Frontal cortex (tissue), 4 donors: ENCODE results near the gene TMEM214. TPM values are rescaled to one million over a fixed set of nuclear protein-coding genes. Genes with fewer than 3 reads are reported as not detected.
"Not testable (repeated sequence)": the region's sequence is repeated elsewhere in the genome, so short reads cannot be mapped to it uniquely, and the experiment has no call there.

Experiments
- DNase-seq, 2 donors: peaks; one replicate each; pipeline ENCODE4 v3.0.0; 2012; ENCODE audit warnings: low spot score in 2 of 2
- FAIRE-seq: peaks from 2 replicates; lab custom pipeline; 2012; peaks lifted over from hg19 to GRCh38; lab: Jason Lieb, UNC
- total RNA-seq: library from RNA; depleted of rRNA; stranded (reverse); fragments of >200 nt; gene quantifications from one replicate; pipeline ENCODE4 v1.2.3, GENCODE V29; 2014
- donor health status: control.
- donor health status: control.
- donor health status: control.

TMEM214 gene
- total RNA-seq, 1 donor from 2014 or later, result 7.7 TPM

GRCh38 chr2:27059141-27059820 is 26.5 kb downstream of the TMEM214 start:
- FAIRE-seq (no peak), DNase-seq (no peak)

GRCh38 chr2:27060323-27060722 is 27.6 kb downstream of the TMEM214 start:
- no peak for DNase-seq
- FAIRE-seq, result no peak

- FAIRE-seq (no peak), DNase-seq (no peak)
Observed at GRCh38 chr2:27065128-27065527, 32.4 kb downstream of the TMEM214 start.

- DNase-seq (no peak), FAIRE-seq (no peak)
Observed at GRCh38 chr2:27067385-27067784, 34.6 kb downstream of the TMEM214 start.

GRCh38 chr2:27069436-27069835 is 36.7 kb downstream of the TMEM214 start:
- DNase-seq, result no peak
- no peak for FAIRE-seq

GRCh38 chr2:27069961-27070618 is 37.3 kb downstream of the TMEM214 start:
- DNase-seq (no peak), FAIRE-seq (no peak)

GRCh38 chr2:27070653-27071276 is 38.0 kb downstream of the TMEM214 start:
- DNase-seq (no peak), FAIRE-seq (no peak)

GRCh38 chr2:27071277-27071989 is 38.7 kb downstream of the TMEM214 start, which contains the start of gene OST4:
OST4 (minus strand) TSS chr2:27071654.
- DNase-seq (peak; percentile 99), FAIRE-seq (no peak)

- no peak for FAIRE-seq
- DNase-seq, result no peak
Observed at GRCh38 chr2:27071990-27072830, 39.4 kb downstream of the TMEM214 start.

- no peak for FAIRE-seq
- no peak for DNase-seq
Observed at GRCh38 chr2:27072920-27073319, 40.2 kb downstream of the TMEM214 start.

GRCh38 chr2:27073782-27074181 is 41.0 kb downstream of the TMEM214 start:
- DNase-seq (no peak), FAIRE-seq (no peak)

GRCh38 chr2:27074738-27075565 is 42.2 kb downstream of the TMEM214 start:
- no peak for FAIRE-seq
- no peak for DNase-seq

- FAIRE-seq, DNase-seq: not testable (repeated sequence)
Observed at GRCh38 chr2:27075566-27075871, 42.8 kb downstream of the TMEM214 start.

GRCh38 chr2:27076323-27076722 is 43.6 kb downstream of the TMEM214 start:
- DNase-seq, result no peak
- no peak for FAIRE-seq

GRCh38 chr2:27077231-27077630 is 44.5 kb downstream of the TMEM214 start:
- no peak for DNase-seq
- no peak for FAIRE-seq

GRCh38 chr2:27078267-27079194 is 45.8 kb downstream of the TMEM214 start, which contains the start of gene EMILIN1:
EMILIN1 (plus strand) TSS chr2:27078615; CDS start chr2:27079066, 451 bp downstream.
- FAIRE-seq, result no peak
- peak; percentile 67 to 71 for DNase-seq

- DNase-seq (no peak), FAIRE-seq (no peak)
Observed at GRCh38 chr2:27079233-27080139, 46.7 kb downstream of the TMEM214 start.
